ENCODE data around the gene SF3B3.
"Not testable (repeated sequence)": the region's sequence is repeated elsewhere in the genome, so short reads cannot be mapped to it uniquely, and the experiment has no call there.

Gene SF3B3

GRCh38 chr16:70512456-70512855, 11.2 kb upstream of the SF3B3 start:
- DNase-seq: no peak

GRCh38 chr16:70520612-70521297, 2.9 kb upstream of the SF3B3 start:
- no peak for DNase-seq

- no peak for DNase-seq
These were observed 1.2 kb upstream of the SF3B3 start for GRCh38 chr16:70522216-70523075.

- DNase-seq: peak; percentile 85 to 91
These were observed 407 bp upstream of the SF3B3 start, which contains the start of gene COG4 for GRCh38 chr16:70523076-70523742. TSS of gene COG4 (minus strand) at chr16:70523554. CDS start at chr16:70523543, 11 bp downstream.

GRCh38 chr16:70524399-70524825, 796 bp downstream of the SF3B3 start:
- DNase-seq: not testable (repeated sequence)

- no peak for DNase-seq
These were observed 2.8 kb downstream of the SF3B3 start for GRCh38 chr16:70526403-70526802.

GRCh38 chr16:70527315-70527996, 3.8 kb downstream of the SF3B3 start:
- DNase-seq: no peak

- peak in 1 of 2 donors; percentile 47 for DNase-seq
These were observed 5.6 kb downstream of the SF3B3 start for GRCh38 chr16:70529051-70529777.

- DNase-seq: not testable (repeated sequence)
These were observed 6.3 kb downstream of the SF3B3 start for GRCh38 chr16:70529954-70530353.

- DNase-seq: no peak
These were observed 11.4 kb downstream of the SF3B3 start for GRCh38 chr16:70534971-70535370.

GRCh38 chr16:70540994-70541393, 17.4 kb downstream of the SF3B3 start:
- DNase-seq: no peak

GRCh38 chr16:70544548-70544947, 20.9 kb downstream of the SF3B3 start:
- DNase-seq: no peak

- no peak for DNase-seq
These were observed 25.3 kb downstream of the SF3B3 start for GRCh38 chr16:70548936-70549335.

GRCh38 chr16:70550082-70550481, 26.5 kb downstream of the SF3B3 start:
- DNase-seq: no peak

- DNase-seq: no peak
These were observed 28.2 kb downstream of the SF3B3 start for GRCh38 chr16:70551788-70552187.

- DNase-seq: no peak
These were observed 29.1 kb downstream of the SF3B3 start for GRCh38 chr16:70552675-70553074.

GRCh38 chr16:70553645-70554044, 30.0 kb downstream of the SF3B3 start:
- DNase-seq: no peak

GRCh38 chr16:70556063-70556462, 32.4 kb downstream of the SF3B3 start:
- no peak for DNase-seq

- peak in 1 of 2 donors; percentile 41 for DNase-seq
These were observed 38.0 kb downstream of the SF3B3 start for GRCh38 chr16:70561623-70562022.

- no peak for DNase-seq
These were observed 40.0 kb downstream of the SF3B3 start for GRCh38 chr16:70563636-70564035.

- no peak for DNase-seq
These were observed 41.4 kb downstream of the SF3B3 start for GRCh38 chr16:70565053-70565452.

GRCh38 chr16:70568601-70569237, 45.1 kb downstream of the SF3B3 start:
- no peak for DNase-seq
